Esophagus squamous epithelium (tissue), 4 donors: ENCODE measurements around the gene PEAR1.

Experiments
- POLR2A ChIP-seq, 4 donors: fragments of 450-650 bp; IDR thresholded peaks; one replicate each; pipeline ENCODE4 v1.6.1; 2017; ENCODE audit warnings: antibody characterized with exemption in 4 of 4, mild to moderate bottlenecking in 4 of 4, moderate library complexity in 3 of 4
- TF ChIP-seq, protein P1 (sequence below), 6 experiments: fragments of 450-650 bp in 4 of 6; fragments of 200-600 bp in 2 of 6; sonication (generic) in 2 of 6; IDR thresholded peaks; one replicate each; pipeline ENCODE4 v1.5.1; 2016 to 2019; ENCODE audit warnings: antibody characterized with exemption in 6 of 6, mild to moderate bottlenecking in 4 of 6, moderate library complexity in 4 of 6

DNA sequence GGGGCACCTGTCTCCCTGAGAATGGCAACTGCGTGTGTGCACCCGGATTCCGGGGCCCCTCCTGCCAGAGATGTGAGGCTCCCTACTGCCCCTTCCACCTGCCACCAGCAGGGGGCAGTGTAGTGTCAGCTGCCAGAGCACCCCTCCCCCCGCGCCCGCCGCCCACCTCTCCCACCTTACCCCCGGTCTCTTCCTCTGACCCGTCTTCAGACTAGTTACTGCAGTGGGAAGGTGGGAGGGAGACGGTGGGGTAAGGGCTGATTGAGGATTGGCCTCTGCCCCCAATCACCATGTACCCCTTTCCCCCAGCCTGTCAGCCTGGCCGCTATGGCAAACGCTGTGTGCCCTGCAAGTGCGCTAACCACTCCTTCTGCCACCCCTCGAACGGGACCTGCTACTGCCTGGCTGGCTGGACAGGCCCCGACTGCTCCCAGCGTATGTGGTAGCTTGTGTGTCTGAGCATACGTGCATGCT, 16.8 kb downstream of the PEAR1 start:
- TF ChIP-seq, protein P1, sequence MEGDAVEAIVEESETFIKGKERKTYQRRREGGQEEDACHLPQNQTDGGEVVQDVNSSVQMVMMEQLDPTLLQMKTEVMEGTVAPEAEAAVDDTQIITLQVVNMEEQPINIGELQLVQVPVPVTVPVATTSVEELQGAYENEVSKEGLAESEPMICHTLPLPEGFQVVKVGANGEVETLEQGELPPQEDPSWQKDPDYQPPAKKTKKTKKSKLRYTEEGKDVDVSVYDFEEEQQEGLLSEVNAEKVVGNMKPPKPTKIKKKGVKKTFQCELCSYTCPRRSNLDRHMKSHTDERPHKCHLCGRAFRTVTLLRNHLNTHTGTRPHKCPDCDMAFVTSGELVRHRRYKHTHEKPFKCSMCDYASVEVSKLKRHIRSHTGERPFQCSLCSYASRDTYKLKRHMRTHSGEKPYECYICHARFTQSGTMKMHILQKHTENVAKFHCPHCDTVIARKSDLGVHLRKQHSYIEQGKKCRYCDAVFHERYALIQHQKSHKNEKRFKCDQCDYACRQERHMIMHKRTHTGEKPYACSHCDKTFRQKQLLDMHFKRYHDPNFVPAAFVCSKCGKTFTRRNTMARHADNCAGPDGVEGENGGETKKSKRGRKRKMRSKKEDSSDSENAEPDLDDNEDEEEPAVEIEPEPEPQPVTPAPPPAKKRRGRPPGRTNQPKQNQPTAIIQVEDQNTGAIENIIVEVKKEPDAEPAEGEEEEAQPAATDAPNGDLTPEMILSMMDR (IDR thresholded peaks at IDR 0.05) = peak; percentile 39 to 82 (median 54)
- TF ChIP-seq POLR2A (IDR thresholded peaks at IDR 0.05) = no peak
